ENCODE measurements around the gene PDGFC. TPM values are rescaled to one million over a fixed set of nuclear protein-coding genes. Genes with fewer than 3 reads are reported as not detected.

Gene PDGFC
- polyA plus RNA-seq, 1 donor (not counting 4 experiments of a cell fraction or from before 2014, with no cell fraction given) = 29.7 TPM

DNA sequence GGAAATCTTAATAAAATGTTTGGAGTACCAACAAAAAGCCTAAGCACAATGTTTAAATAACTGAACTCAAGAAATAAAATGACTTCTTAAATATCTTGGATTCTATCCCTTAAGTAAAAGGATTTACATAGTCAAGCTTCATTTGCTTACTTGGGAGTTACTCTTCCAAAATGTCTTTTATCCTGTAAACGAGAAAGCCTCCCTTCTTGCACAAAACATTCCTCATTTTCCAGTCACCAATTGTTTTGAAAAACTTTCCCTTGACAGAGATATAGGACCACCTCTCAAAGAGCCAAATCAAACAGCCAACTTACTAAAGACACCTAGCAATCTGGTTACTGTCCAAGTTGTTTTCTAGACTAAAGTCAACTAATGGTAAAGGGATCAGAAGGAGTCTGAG, 18.6 kb downstream of the PDGFC start:
- TF ChIP-seq, protein P1, sequence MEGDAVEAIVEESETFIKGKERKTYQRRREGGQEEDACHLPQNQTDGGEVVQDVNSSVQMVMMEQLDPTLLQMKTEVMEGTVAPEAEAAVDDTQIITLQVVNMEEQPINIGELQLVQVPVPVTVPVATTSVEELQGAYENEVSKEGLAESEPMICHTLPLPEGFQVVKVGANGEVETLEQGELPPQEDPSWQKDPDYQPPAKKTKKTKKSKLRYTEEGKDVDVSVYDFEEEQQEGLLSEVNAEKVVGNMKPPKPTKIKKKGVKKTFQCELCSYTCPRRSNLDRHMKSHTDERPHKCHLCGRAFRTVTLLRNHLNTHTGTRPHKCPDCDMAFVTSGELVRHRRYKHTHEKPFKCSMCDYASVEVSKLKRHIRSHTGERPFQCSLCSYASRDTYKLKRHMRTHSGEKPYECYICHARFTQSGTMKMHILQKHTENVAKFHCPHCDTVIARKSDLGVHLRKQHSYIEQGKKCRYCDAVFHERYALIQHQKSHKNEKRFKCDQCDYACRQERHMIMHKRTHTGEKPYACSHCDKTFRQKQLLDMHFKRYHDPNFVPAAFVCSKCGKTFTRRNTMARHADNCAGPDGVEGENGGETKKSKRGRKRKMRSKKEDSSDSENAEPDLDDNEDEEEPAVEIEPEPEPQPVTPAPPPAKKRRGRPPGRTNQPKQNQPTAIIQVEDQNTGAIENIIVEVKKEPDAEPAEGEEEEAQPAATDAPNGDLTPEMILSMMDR (optimal IDR thresholded peaks at IDR 0.05 in 1 of 3, IDR thresholded peaks at IDR 0.05 in 1 of 3, conservative IDR thresholded peaks at IDR 0.05 in 1 of 3; ENCODE audit: extremely low read depth in 1 of 3, insufficient read depth in 2 of 3, low read length in 3 of 3) = no peak
- TF ChIP-seq EZH2 (IDR thresholded peaks at IDR 0.05; ENCODE audit: low read length) = no peak
- Histone ChIP-seq H3K9me3 (ENCODE audit: control insufficient read depth, low read depth, low read length) (no peaks in the 10 kb centered on the region), H3K4me2 (ENCODE audit: control insufficient read depth, extremely low read depth, insufficient read depth, low read depth, low read length) (peak overlapping the region; percentile 95), H3K79me2 (ENCODE audit: control insufficient read depth, insufficient read depth, low read length) (peaks cover 83% of the 10 kb centered on the region), H3K9ac (ENCODE audit: control insufficient read depth, extremely low read depth, insufficient read depth, low read length) (no peak overlapping the region), H3K36me3 (ENCODE audit: control insufficient read depth in 2 of 2, extremely low read depth in 1 of 2, insufficient read depth in 2 of 2, low read length in 2 of 2) (peaks cover 0 to 2% of the 10 kb centered on the region in 2 experiments), H3K4me1 (ENCODE audit: control insufficient read depth, extremely low read depth, insufficient read depth, low read length) (peaks cover 66% of the 10 kb centered on the region), H3K27me3 (ENCODE audit: control insufficient read depth, extremely low read depth, insufficient read depth, low read length) (no peaks in the 10 kb centered on the region), H4K20me1 (ENCODE audit: control insufficient read depth, extremely low read depth, insufficient read depth, low read length) (no peaks in the 10 kb centered on the region), H3K9me1 (ENCODE audit: control insufficient read depth, extremely low read depth, insufficient read depth, low read length) (no peaks in the 10 kb centered on the region), H3K4me3 (ENCODE audit: control insufficient read depth in 2 of 3, extremely low read depth in 1 of 3, insufficient read depth in 2 of 3, low read depth in 1 of 3, low read length in 3 of 3) (no peak overlapping the region), H3K27ac (ENCODE audit: control insufficient read depth, insufficient read depth, low read length) (peak overlapping the region; percentile 89), H2AFZ (ENCODE audit: control insufficient read depth, low read length) (no peak overlapping the region)
- no peak for DNase-seq (ENCODE audit: low read depth, low spot score)
- dilution Hi-C loops (cut with MboI; ENCODE audit: extremely low pct_ligation_motif_present, low sequenced_read_pairs) = no loop called here
- peak; percentile 34 for FAIRE-seq

GRCh38 chr4:156952078-156952759, 19.4 kb downstream of the PDGFC start:
- FAIRE-seq (peak; percentile 41), DNase-seq (ENCODE audit: low read depth, low spot score) (no peak)
- Histone ChIP-seq H3K4me1 (ENCODE audit: control insufficient read depth, extremely low read depth, insufficient read depth, low read length) (peaks cover 65% of the 10 kb centered on the region), H3K27me3 (ENCODE audit: control insufficient read depth, extremely low read depth, insufficient read depth, low read length) (no peaks in the 10 kb centered on the region), H3K27ac (ENCODE audit: control insufficient read depth, insufficient read depth, low read length) (peak overlapping the region; percentile 89), H3K79me2 (ENCODE audit: control insufficient read depth, insufficient read depth, low read length) (peaks cover 82% of the 10 kb centered on the region), H4K20me1 (ENCODE audit: control insufficient read depth, extremely low read depth, insufficient read depth, low read length) (no peaks in the 10 kb centered on the region), H3K36me3 (ENCODE audit: control insufficient read depth in 2 of 2, extremely low read depth in 1 of 2, insufficient read depth in 2 of 2, low read length in 2 of 2) (peaks cover 0 to 2% of the 10 kb centered on the region in 2 experiments), H3K4me2 (ENCODE audit: control insufficient read depth, extremely low read depth, insufficient read depth, low read depth, low read length) (peak overlapping the region; percentile 95), H3K9ac (ENCODE audit: control insufficient read depth, extremely low read depth, insufficient read depth, low read length) (peak overlapping the region; percentile 74), H3K9me3 (ENCODE audit: control insufficient read depth, low read depth, low read length) (no peaks in the 10 kb centered on the region), H3K9me1 (ENCODE audit: control insufficient read depth, extremely low read depth, insufficient read depth, low read length) (no peaks in the 10 kb centered on the region), H2AFZ (ENCODE audit: control insufficient read depth, low read length) (no peak overlapping the region), H3K4me3 (ENCODE audit: control insufficient read depth in 2 of 3, extremely low read depth in 1 of 3, insufficient read depth in 2 of 3, low read depth in 1 of 3, low read length in 3 of 3) (peak overlapping the region in 2 of 3 experiments; percentile 66 to 68)
- TF ChIP-seq EZH2 (IDR thresholded peaks at IDR 0.05; ENCODE audit: low read length) = no peak
- TF ChIP-seq, protein P1 (optimal IDR thresholded peaks at IDR 0.05 in 1 of 3, IDR thresholded peaks at IDR 0.05 in 1 of 3, conservative IDR thresholded peaks at IDR 0.05 in 1 of 3; ENCODE audit: extremely low read depth in 1 of 3, insufficient read depth in 2 of 3, low read length in 3 of 3) = no peak
- dilution Hi-C loops (cut with MboI; ENCODE audit: extremely low pct_ligation_motif_present, low sequenced_read_pairs) = no loop called here

Measured in keratinocyte (primary cell).